Measurements from ENCODE around the gene ATXN7L3.

Gene ATXN7L3

GRCh38 chr17:44198721-44199552 is 747 bp downstream of the ATXN7L3 start (continued):
- TF ChIP-seq ZNF341 (tag by site-specific recombination; IDR thresholded peaks at IDR 0.05; ENCODE audit: low read depth), result peak; percentile 99
- TF ChIP-seq ZNF76 (tag by site-specific recombination; IDR thresholded peaks at IDR 0.05; ENCODE audit: borderline replicate concordance, low read depth), result peak; percentile 75
- no peak for TF ChIP-seq ZBTB49 (tag by site-specific recombination; IDR thresholded peaks at IDR 0.05; ENCODE audit: low read depth)
- TF ChIP-seq ZNF391 (tag by site-specific recombination; IDR thresholded peaks at IDR 0.05; ENCODE audit: borderline replicate concordance, low read depth), result no peak
- peak; percentile 58 for TF ChIP-seq GLIS2 (tag by site-specific recombination; IDR thresholded peaks at IDR 0.05)
- TF ChIP-seq ZFHX2 (tag by site-specific recombination; conservative IDR thresholded peaks at IDR 0.05), result 0 out of 2 replicates have a peak, but pooled peaks have one; percentile 12
- TF ChIP-seq ZNF335 (tag by site-specific recombination; conservative IDR thresholded peaks at IDR 0.05), result peak; percentile 31; the same call in 1 of the 2 replicates
- peak; percentile 72 for TF ChIP-seq PATZ1 (tag by site-specific recombination; IDR thresholded peaks at IDR 0.05)
- TF ChIP-seq KLF8 (tag by site-specific recombination; IDR thresholded peaks at IDR 0.05), result 0 out of 2 replicates have a peak, but pooled peaks have one; percentile 40
- peak; percentile 58 for TF ChIP-seq GLIS1 (tag by site-specific recombination; IDR thresholded peaks at IDR 0.05)
- peak; percentile 22 for TF ChIP-seq ZBTB26 (tag by site-specific recombination; optimal IDR thresholded peaks at IDR 0.05)
- TF ChIP-seq ZNF514 (tag by site-specific recombination; IDR thresholded peaks at IDR 0.05), result no peak
- peak; percentile 26; the same call in 1 of the 2 replicates for TF ChIP-seq ZBTB10 (tag by site-specific recombination; IDR thresholded peaks at IDR 0.05)

- TF ChIP-seq ZNF335 (tag by site-specific recombination; conservative IDR thresholded peaks at IDR 0.05), result peak; percentile 58
- TF ChIP-seq CTCF (tag by site-specific recombination; IDR thresholded peaks at IDR 0.05), result peak; percentile 50; the same call in 1 of the 2 replicates
- TF ChIP-seq ATF2 (tag by site-specific recombination; IDR thresholded peaks at IDR 0.05; ENCODE audit: low read depth), result no peak
- peak; percentile 46; the same call in 1 of the 2 replicates for TF ChIP-seq ZNF76 (tag by site-specific recombination; IDR thresholded peaks at IDR 0.05; ENCODE audit: borderline replicate concordance, low read depth)
- Histone ChIP-seq H3K4me1 (ENCODE audit: control insufficient read depth, insufficient read depth, low read length) (peaks cover 5% of the 10 kb centered on the region), H3K9me3 (ENCODE audit: control insufficient read depth, insufficient read depth, low read depth, low read length) (no peaks in the 10 kb centered on the region), H3K36me3 (ENCODE audit: control insufficient read depth in 2 of 2, insufficient read depth in 1 of 2, low read length in 2 of 2) (peaks cover 11 to 48% of the 10 kb centered on the region in 2 experiments; a peak in 2 of 3 replicates), H3K4me3 (ENCODE audit: low read depth, low read length) (peak overlapping the region; percentile 72), H3K27ac (ENCODE audit: extremely low read depth, low read depth, low read length) (peak overlapping the region; percentile 73)
- ChIA-PET CTCF (interaction anchor here (0.5 to 2.1 kb wide), 7 partner anchors 10 to 304 kb away, joined by 3 to 8 read pairs (median 5); partner anchors contain the start of gene TMUB2), POLR2A (interaction anchor here (0.6 to 4.9 kb wide), 4 partner anchors 9 to 110 kb away, joined by 3 to 46 read pairs (median 8); partner anchors contain the start of genes RUNDC3A and TMUB2)
Measured at GRCh38 chr17:44197980-44198720, 1.5 kb downstream of the ATXN7L3 start.
